Measurements from ENCODE around the gene LONP2.

DNA sequence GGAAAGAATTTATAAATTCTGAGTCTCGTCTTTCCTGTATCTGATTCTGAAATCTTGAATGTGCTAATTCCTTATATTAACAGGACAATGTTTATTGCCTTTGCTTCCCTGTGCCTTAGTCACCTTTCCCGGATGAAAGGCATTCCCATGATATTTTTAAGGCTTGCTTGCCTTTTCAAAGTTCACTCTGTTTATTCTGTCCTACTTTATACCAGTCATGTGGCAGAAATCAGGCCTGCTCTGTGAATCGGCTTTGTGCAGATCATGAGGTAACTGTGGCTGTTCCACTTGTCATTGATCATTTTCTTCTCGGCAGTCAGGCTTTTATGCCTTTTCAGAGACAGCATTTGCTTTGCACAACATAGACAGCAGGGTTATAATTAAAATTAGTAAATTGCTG is 32.0 kb downstream of the LONP2 start:
- TF ChIP-seq CTCF (IDR thresholded peaks at IDR 0.05): no peak
- no peak for TF ChIP-seq POLR2A (IDR thresholded peaks at IDR 0.05)
